ENCODE data around the gene ERV3-1.

DNA sequence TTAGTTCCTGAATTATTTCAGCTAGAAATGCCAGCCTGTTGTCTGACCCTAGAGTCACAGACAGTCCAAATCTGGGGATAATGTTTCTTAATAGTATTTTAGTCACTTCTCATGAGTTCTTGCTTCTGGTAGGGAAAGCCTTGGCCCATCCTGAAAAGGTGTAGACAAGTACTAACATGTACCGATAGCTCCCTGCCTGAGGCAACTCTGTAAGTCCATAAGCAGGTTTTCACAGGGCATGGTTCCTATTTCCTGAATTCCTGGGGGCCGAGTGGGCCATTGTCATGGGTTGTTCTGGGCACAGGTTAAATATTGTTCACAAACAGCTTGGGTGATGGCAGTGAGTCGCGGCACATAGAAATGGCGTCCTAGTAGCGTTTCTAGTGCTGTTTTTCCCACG lies 12.6 kb downstream of the ERV3-1 start:
- TF ChIP-seq POLR2AphosphoS5 (IDR thresholded peaks at IDR 0.05; ENCODE audit: borderline replicate concordance, low read depth, low read length) (no peak), EZH2 (IDR thresholded peaks at IDR 0.05) (no peak), FOXP2 (optimal IDR thresholded peaks at IDR 0.05; ENCODE audit: control extremely low read depth, extremely low read length, insufficient read depth) (no peak)
